Fibroblast of pulmonary artery (primary cell): ENCODE measurements around the gene DENND4B.

Experiments used
- DNase-seq: peaks from one replicate; pipeline ENCODE4 v3.0.0-alpha.2; 2010; ENCODE audit warnings: low read depth
- H3K4me3 ChIP-seq: replicated peaks from 2 replicates; pipeline ENCODE4 v1.5.1; 2011; ENCODE audit warnings: low read depth, mild to moderate bottlenecking, control low read depth, low read length, moderate library complexity
- CTCF ChIP-seq: IDR thresholded peaks from 2 replicates; pipeline ENCODE4 v1.5.1; 2011; ENCODE audit warnings: mild to moderate bottlenecking, control low read depth, low read length, inconsistent platforms; ENCODE audit errors: missing control alignments

The DENND4B gene

GRCh38 chr1:153922972-153923925 lies 23.3 kb downstream of the DENND4B start, which contains the start of gene GATAD2B:
Gene GATAD2B (minus strand): TSS chr1:153922972. CDS start chr1:153828347, 94,625 bp downstream.
- H3K4me3 ChIP-seq: peak within 1 kb of the TSS; percentile 78

GRCh38 chr1:153922076-153922971 lies 24.2 kb downstream of the DENND4B start:
- no peak for TF ChIP-seq CTCF
- H3K4me3 ChIP-seq: peak overlapping the region; percentile 78
- DNase-seq: no peak

More at GRCh38 chr1:153922972-153923925, 23.3 kb downstream of the DENND4B start, which contains the start of gene GATAD2B:
- peak; percentile 100 for DNase-seq
- TF ChIP-seq CTCF: no peak

- H3K4me3 ChIP-seq: peak overlapping the region; percentile 78
- DNase-seq: no peak
- TF ChIP-seq CTCF: no peak
These were observed 24.8 kb downstream of the DENND4B start for GRCh38 chr1:153921803-153922075.

GRCh38 chr1:153921080-153921802 lies 25.3 kb downstream of the DENND4B start:
- H3K4me3 ChIP-seq: peak overlapping the region; percentile 78
- DNase-seq: no peak
- TF ChIP-seq CTCF: no peak

- H3K4me3 ChIP-seq: peak overlapping the region; percentile 78
- peak; percentile 37 for TF ChIP-seq CTCF
- DNase-seq: peak; percentile 42
These were observed 26.4 kb downstream of the DENND4B start for GRCh38 chr1:153919876-153920852.

GRCh38 chr1:153916297-153916696 lies 30.2 kb downstream of the DENND4B start:
- no peak for TF ChIP-seq CTCF
- no peak for DNase-seq
- H3K4me3 ChIP-seq: no peak overlapping the region
